DND-41 (cell line): Measurements from ENCODE around the gene IQCE.
A peak's percentile ranks its signal among the peaks of the same experiment; 100 is the strongest.
"Not testable (repeated sequence)": the region's sequence is repeated elsewhere in the genome, so short reads cannot be mapped to it uniquely, and the experiment has no call there.

Source experiments
- ATAC-seq: fragments of 200-7000 bp; cut with Tn5 transposase; 3 replicates; pipeline ENCODE4 v1.9.1; 2021; ENCODE audit warnings: low read depth; ENCODE audit not compliant: insufficient read depth
- DNase-seq: peaks from one replicate; pipeline ENCODE4 v3.0.0-alpha.2; 2020
- H2AFZ ChIP-seq: 2 replicates; pipeline ENCODE4 v1.6.0; 2012; ENCODE audit warnings: low read depth, low read length
- H3K27ac ChIP-seq: 2 replicates; pipeline ENCODE4 v1.5.1; 2012; ENCODE audit warnings: low read length, inconsistent platforms
- H3K27me3 ChIP-seq: fragments of 200-600 bp; sonication (generic); 2 replicates; pipeline ENCODE4 v1.6.0; 2012; ENCODE audit warnings: low read length, mild to moderate bottlenecking, inconsistent platforms; ENCODE audit not compliant: insufficient read depth, poor library complexity
- H3K36me3 ChIP-seq: 2 replicates; pipeline ENCODE4 v1.5.1; 2012; ENCODE audit warnings: low read length, inconsistent platforms; ENCODE audit not compliant: insufficient read depth
- H3K4me1 ChIP-seq: 2 replicates; pipeline ENCODE4 v1.5.1; 2012; ENCODE audit warnings: mild to moderate bottlenecking, low read length; ENCODE audit not compliant: insufficient read depth
- H3K4me2 ChIP-seq: 2 replicates; pipeline ENCODE4 v1.6.0; 2012; ENCODE audit warnings: mild to moderate bottlenecking, moderate library complexity, low read length, inconsistent platforms; ENCODE audit not compliant: insufficient read depth
- H3K4me3 ChIP-seq, 2 experiments: fragments of 200-600 bp in 1 of 2; shearing (Covaris generic) in 1 of 2; 2 replicates each; pipeline ENCODE4 v1.5.1; 2012 to 2016; ENCODE audit warnings: inconsistent platforms in 2 of 2, low read length in 2 of 2, mild to moderate bottlenecking in 2 of 2, low read depth in 1 of 2, moderate library complexity in 1 of 2
- H3K79me2 ChIP-seq: 2 replicates; pipeline ENCODE4 v1.6.0; 2012; ENCODE audit warnings: low read length, inconsistent platforms; ENCODE audit not compliant: insufficient read depth
- H3K9ac ChIP-seq: 2 replicates; pipeline ENCODE4 v1.6.0; 2012; ENCODE audit warnings: low read depth, mild to moderate bottlenecking, inconsistent platforms, low read length, moderate library complexity
- H3K9me3 ChIP-seq: 2 replicates; pipeline ENCODE4 v1.5.1; 2012; ENCODE audit warnings: low read length, moderate library complexity, mild to moderate bottlenecking, inconsistent platforms; ENCODE audit not compliant: insufficient read depth, severe bottlenecking
- H4K20me1 ChIP-seq: 2 replicates; pipeline ENCODE4 v1.6.0; 2012; ENCODE audit warnings: low read length; ENCODE audit not compliant: insufficient read depth
- CTCF ChIP-seq: IDR thresholded peaks from 2 replicates; pipeline ENCODE4 v1.5.1; 2012; ENCODE audit warnings: borderline replicate concordance, low read length, moderate library complexity, mild to moderate bottlenecking; ENCODE audit not compliant: poor library complexity, severe bottlenecking; ENCODE audit errors: extremely low read depth
- EZH2 ChIP-seq: IDR thresholded peaks from 3 replicates; pipeline ENCODE4 v1.6.1; 2012; ENCODE audit warnings: borderline replicate concordance, low read depth, mild to moderate bottlenecking, moderate library complexity, low read length, inconsistent platforms; ENCODE audit not compliant: severe bottlenecking

IQCE gene

GRCh38 chr7:2529161-2530070 is 29.4 kb upstream of the IQCE start:
- no peak overlapping the region for H3K9ac ChIP-seq
- no peaks in the 10 kb centered on the region for H3K27me3 ChIP-seq
- peaks cover 12% of the 10 kb centered on the region for H3K4me1 ChIP-seq
- H3K36me3 ChIP-seq, result no peaks in the 10 kb centered on the region
- H3K4me3 ChIP-seq, result no peak overlapping the region
- no peak overlapping the region for H2AFZ ChIP-seq
- H3K4me2 ChIP-seq, result no peak overlapping the region
- ATAC-seq, result no peak
- no peaks in the 10 kb centered on the region; the same call in 1 of the 2 replicates for H4K20me1 ChIP-seq
- TF ChIP-seq EZH2 (no peak), CTCF (no peak)
- H3K9me3 ChIP-seq, result no peaks in the 10 kb centered on the region
- no peak for DNase-seq
- no peaks in the 10 kb centered on the region for H3K79me2 ChIP-seq
- H3K27ac ChIP-seq, result no peak overlapping the region

- ATAC-seq (peak; percentile 89), DNase-seq (peak; percentile 80)
- no peaks in the 10 kb centered on the region for H3K79me2 ChIP-seq
- H3K9me3 ChIP-seq, result no peaks in the 10 kb centered on the region
- no peaks in the 10 kb centered on the region for H3K36me3 ChIP-seq
- no peak overlapping the region for H2AFZ ChIP-seq
- H3K9ac ChIP-seq, result peak overlapping the region; percentile 18; the same call in 1 of the 2 replicates
- no peak for TF ChIP-seq CTCF
- TF ChIP-seq EZH2, result no peak
- no peaks in the 10 kb centered on the region; the same call in 1 of the 2 replicates for H4K20me1 ChIP-seq
- H3K4me2 ChIP-seq, result no peak overlapping the region
- H3K27ac ChIP-seq, result no peak overlapping the region
- no peaks in the 10 kb centered on the region for H3K27me3 ChIP-seq
- peaks cover 12% of the 10 kb centered on the region for H3K4me1 ChIP-seq
- H3K4me3 ChIP-seq, result no peak overlapping the region
Measured at GRCh38 chr7:2530071-2530987, 28.4 kb upstream of the IQCE start.

- H3K9me3 ChIP-seq, H4K20me1 ChIP-seq, H3K27me3 ChIP-seq, H2AFZ ChIP-seq, H3K4me3 ChIP-seq, H3K27ac ChIP-seq, DNase-seq, ATAC-seq, H3K4me2 ChIP-seq, H3K79me2 ChIP-seq, H3K36me3 ChIP-seq: not testable (repeated sequence)
- H3K4me1 ChIP-seq, result peaks cover 12% of the 10 kb centered on the region
- peak overlapping the region; percentile 18; the same call in 1 of the 2 replicates for H3K9ac ChIP-seq
Measured at GRCh38 chr7:2530994-2531795, 27.6 kb upstream of the IQCE start.

- H3K9me3 ChIP-seq, H3K79me2 ChIP-seq, H3K27ac ChIP-seq, H4K20me1 ChIP-seq, DNase-seq, H3K27me3 ChIP-seq, ATAC-seq, H3K4me3 ChIP-seq, H3K4me2 ChIP-seq, H3K9ac ChIP-seq, H2AFZ ChIP-seq, H3K36me3 ChIP-seq: not testable (repeated sequence)
- H3K4me1 ChIP-seq, result peaks cover 12% of the 10 kb centered on the region
Measured at GRCh38 chr7:2531796-2532110, 27.0 kb upstream of the IQCE start.

GRCh38 chr7:2532199-2532772 is 26.5 kb upstream of the IQCE start:
- not testable (repeated sequence) for H3K9ac ChIP-seq, H4K20me1 ChIP-seq, H3K79me2 ChIP-seq, H3K27me3 ChIP-seq, H3K4me2 ChIP-seq, H3K9me3 ChIP-seq, ATAC-seq, H3K4me3 ChIP-seq, H2AFZ ChIP-seq, H3K27ac ChIP-seq, DNase-seq, H3K36me3 ChIP-seq
- peaks cover 12% of the 10 kb centered on the region for H3K4me1 ChIP-seq

- H3K4me1 ChIP-seq, result peaks cover 12% of the 10 kb centered on the region
- not testable (repeated sequence) for H4K20me1 ChIP-seq, H3K27me3 ChIP-seq, ATAC-seq, H3K27ac ChIP-seq, H3K36me3 ChIP-seq, H3K9ac ChIP-seq, H2AFZ ChIP-seq, H3K4me3 ChIP-seq, H3K9me3 ChIP-seq, H3K79me2 ChIP-seq, DNase-seq, H3K4me2 ChIP-seq
Measured at GRCh38 chr7:2532816-2533215, 26.0 kb upstream of the IQCE start.
